NCI-H82 treated with DMSO at 0.1 percent for 48 hours (cell line): ENCODE data around the gene AGAP1.
"Not testable (repeated sequence)": the region's sequence is repeated elsewhere in the genome, so short reads cannot be mapped to it uniquely, and the experiment has no call there.

Source experiments
- DNase-seq: peaks from one replicate; lab custom pipeline; 2025; ENCODE audit not compliant: unreplicated experiment; lab: John Stamatoyannopoulos, UW

AGAP1 gene

GRCh38 chr2:235584638-235585007 lies 90.8 kb downstream of the AGAP1 start:
- DNase-seq = no peak

GRCh38 chr2:235587202-235587601 lies 93.4 kb downstream of the AGAP1 start:
- no peak for DNase-seq

DNA sequence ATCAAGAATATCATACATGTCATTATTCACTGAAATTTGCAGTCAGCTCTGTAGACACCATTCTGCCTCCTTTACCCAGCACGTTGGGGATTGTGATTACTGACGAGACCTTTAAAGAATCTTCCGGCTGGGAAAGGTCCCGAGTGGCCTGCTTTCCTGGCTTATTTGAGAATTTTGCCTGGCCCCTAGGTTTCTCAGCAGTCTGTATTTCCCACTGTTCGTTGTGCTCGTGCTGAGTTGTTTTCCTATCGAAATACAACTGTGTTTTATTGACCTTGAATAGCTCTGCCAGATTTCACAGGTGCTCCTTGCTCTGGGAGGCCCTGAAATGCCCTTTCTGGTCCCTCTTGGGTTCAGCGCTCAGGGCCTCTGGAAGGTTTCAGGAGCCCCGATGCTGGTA lies 94.9 kb downstream of the AGAP1 start:
- no peak for DNase-seq

- DNase-seq = no peak
Measured at GRCh38 chr2:235591231-235591730, 97.4 kb downstream of the AGAP1 start.

DNA sequence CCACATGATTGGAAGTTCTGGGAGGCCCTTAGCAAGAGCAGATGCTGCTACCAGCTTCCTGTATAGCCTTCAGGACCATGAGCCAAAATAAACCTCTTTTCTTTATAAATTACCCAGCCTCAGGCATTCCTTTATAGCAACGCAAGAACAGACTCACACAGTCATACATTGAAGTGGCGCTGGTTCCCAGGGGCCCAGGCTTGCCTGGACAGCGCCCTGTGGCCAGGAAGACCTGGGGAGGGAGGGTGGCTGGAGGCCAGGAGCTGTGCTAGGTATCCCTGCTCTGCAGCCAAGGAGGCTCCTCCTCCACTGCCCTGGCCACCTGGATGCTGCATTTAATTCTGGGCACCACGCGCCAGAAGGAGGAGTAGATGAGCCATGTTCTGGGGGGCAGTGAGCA lies 98.1 kb downstream of the AGAP1 start:
- no peak for DNase-seq

- DNase-seq = no peak
Measured at GRCh38 chr2:235592430-235592829, 98.6 kb downstream of the AGAP1 start.

DNA sequence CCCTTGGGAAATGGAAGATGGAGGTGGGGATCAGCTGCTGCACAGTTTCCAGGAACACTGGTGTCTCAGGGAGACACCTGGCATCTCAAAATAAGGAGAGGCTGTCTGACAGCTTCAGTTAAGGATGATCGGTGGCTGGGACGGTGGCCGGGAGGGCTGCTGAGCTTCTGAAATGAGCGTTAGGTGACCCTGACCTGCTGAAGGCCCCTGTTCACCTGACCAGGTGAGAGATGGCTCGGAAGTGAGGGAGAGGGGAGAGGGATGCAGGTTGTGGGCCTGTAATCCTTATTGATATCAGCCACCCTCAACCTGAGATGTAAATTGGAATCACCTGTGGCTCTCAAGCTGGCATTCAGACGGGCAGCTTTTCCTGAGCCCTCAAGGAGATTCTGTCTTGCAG lies 99.0 kb downstream of the AGAP1 start:
- no peak for DNase-seq

DNA sequence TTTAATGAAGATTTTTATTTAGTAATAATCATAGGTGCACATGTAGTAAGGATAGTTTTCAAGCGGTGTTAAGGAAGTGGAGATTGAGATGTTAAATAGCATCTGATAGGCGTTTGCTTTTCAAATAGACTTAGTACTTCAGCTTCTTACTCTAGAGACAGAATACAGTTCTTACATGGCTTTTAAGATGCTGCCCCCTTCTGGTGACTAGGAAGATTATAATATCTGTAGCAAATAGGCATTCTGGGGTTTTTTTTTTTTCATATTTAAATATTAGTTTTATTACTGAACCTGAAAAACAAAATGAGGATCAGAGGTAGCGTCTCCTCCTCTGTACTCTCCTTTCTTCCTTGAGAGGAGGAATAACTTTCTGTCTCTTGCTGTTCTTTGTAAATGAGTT lies 100.2 kb downstream of the AGAP1 start:
- peak; percentile 62 for DNase-seq

- DNase-seq = no peak
Measured at GRCh38 chr2:235594964-235595363, 101.1 kb downstream of the AGAP1 start.

DNA sequence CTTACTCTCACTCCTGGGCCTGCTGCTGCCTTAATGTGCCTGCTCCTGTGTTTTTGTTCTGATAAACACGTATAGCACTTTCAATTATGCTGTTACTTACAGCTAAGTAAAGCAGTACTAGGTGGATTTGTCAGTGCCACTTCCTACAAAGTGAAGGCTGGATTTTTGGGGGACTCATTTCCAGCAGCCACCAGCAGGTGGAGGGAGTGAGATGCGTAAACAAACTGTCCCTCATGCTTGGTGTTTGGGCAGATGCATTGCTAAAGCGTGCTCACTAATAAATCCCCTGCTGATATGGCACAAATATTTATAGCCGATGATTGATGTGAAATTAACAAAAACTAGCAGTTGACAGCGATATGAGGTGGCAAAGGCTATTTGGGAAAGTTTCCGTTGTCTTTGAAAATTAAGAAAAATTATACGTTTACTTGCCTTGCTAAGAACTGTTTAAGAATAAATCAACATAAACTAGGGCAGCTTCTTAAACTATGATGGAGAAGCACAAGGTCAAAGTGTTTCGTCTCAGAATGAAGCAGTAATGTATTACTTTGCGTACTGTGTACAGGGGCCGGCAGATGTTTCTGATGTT lies 101.7 kb downstream of the AGAP1 start:
- DNase-seq = peak; percentile 57

GRCh38 chr2:235596272-235596671 lies 102.4 kb downstream of the AGAP1 start:
- DNase-seq = no peak

- DNase-seq = no peak
Measured at GRCh38 chr2:235597081-235597615, 103.3 kb downstream of the AGAP1 start.

GRCh38 chr2:235598026-235598425 lies 104.2 kb downstream of the AGAP1 start:
- DNase-seq = no peak

DNA sequence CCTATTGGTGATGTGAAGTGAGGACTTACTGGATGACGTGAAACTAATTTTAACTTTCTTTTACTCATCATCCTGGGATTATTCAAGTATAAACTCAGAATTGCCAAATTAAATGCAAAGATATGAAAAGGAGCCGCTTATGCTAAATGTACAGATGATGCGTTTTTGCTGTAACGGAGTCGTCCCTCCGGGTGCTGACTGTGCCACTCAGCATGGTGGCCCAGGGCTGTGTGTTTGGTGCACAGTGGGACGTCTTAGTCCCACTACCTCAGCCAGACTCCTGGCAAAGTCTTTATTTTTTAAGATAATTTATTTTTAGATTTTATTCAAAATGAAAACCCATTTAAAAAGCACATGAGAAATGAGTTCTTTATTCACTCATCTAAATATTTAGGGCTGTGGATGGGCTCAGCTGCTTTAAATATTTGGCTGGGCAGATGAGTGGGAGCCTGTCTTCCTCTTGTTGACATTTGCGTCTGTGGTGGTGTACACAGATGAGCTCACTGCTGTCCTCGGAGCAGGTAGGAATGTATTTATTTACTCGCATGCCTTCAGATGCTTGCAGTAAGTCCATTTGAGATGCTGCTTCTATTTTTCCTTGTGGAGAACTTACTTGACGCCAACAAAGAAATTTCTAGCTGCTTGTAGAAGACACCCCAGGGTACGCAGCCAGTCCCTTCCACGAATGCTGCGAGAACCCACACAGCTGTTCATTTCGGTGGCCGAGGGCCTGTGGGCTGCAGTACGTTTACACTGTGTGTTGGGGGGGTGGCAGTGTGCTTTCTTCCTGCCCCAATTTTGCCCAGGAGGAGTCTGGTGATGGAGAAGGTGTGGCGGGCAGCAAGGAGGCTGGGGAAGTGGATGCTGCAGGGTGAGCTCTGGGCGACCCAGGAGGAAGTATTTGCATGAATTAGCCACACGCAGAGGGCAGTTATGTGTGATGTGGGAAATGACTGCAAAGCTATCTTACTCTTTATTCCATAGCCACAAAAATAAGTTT lies 105.0 kb downstream of the AGAP1 start:
- no peak for DNase-seq

DNA sequence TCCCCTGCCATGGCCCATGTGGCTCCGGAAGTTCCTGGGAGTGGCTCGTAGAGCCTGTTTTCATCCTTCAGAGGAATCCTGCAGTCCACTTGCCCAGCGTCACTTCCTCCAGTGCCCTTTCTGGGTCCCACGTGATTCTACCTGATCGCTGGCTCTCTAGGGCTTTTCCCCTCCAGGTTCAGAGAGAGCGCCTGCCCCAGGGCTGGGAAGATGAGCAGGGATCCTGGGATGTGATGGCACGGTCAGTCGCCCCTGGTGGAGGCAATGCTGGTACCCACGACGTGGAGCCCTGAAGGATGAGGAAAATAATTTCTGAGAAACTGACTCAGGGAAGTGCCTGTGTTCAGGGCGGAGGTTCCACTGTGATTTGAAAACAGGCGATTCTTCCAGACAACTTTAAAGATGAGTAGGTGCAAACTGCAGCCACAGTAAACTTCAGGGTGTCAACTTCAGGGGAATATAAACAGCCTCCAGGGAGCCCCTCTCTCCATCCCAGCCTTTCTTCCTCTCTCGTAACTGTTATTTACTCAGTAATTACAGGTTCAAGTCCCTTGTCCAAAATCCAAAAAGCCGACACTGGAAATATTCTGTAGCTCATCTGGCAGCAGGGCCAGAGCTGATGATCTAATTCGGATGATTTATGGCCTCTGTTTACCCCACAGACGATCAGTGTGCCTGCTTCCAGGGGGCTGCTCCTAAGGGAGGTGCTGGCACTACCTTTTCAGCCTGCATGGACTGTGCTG lies 105.9 kb downstream of the AGAP1 start:
- no peak for DNase-seq

GRCh38 chr2:235600406-235600805 lies 106.6 kb downstream of the AGAP1 start:
- DNase-seq = no peak

GRCh38 chr2:235600926-235601325 lies 107.1 kb downstream of the AGAP1 start:
- DNase-seq = no peak

DNA sequence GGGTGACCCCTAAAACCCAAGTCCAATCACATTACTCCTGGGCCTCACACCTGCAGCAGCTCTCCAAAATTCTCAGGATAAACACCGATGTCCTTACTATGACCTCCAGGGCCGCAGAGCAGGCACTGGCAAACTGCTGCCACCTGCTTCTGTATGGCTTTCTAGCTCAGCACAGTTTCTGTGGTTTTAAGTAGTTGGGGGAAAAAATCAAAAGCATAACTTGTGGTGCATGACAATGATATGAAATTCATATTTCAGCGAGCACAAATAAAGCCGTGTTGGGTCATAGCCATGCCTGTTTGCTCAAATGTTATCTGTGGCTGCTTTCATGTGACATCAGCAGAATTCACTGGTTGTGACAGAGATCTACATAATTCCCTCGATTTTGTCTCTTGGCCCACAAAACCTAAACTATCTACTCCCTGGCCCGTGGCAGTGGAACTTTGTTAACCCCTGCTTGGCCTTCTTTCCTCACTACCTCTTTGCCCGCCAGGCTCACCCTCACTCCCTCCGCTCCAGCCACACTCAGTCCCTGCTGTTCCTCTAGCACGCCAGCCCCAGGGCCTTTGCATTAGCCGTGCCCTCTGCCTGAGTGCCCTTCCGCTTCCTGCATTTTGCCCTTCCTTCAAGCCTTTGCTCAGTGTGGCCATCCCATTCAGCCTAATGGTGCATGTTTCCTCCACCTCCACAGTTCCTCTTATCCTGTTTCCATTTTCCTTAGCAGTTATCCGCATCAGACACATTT lies 108.3 kb downstream of the AGAP1 start:
- DNase-seq = no peak

- not testable (repeated sequence) for DNase-seq
Measured at GRCh38 chr2:235602971-235603370, 109.1 kb downstream of the AGAP1 start.

- DNase-seq = no peak
Measured at GRCh38 chr2:235603659-235604058, 109.8 kb downstream of the AGAP1 start.
